CD14-positive monocyte (primary cell): ENCODE data around the gene OCLN. TPM values are rescaled to one million over a fixed set of nuclear protein-coding genes. Genes with fewer than 3 reads are reported as not detected.
"Not testable (repeated sequence)": the region's sequence is repeated elsewhere in the genome, so short reads cannot be mapped to it uniquely, and the experiment has no call there.

Experiments
- DNase-seq, 3 donors: peaks; one replicate each; pipeline ENCODE4 v3.0.0-alpha.2; 2011 to 2022
- H2AFZ ChIP-seq: 2 replicates; pipeline ENCODE4 v1.6.0; 2012; ENCODE audit warnings: mild to moderate bottlenecking, low read depth, low read length, inconsistent platforms; ENCODE audit not compliant: insufficient read depth, poor library complexity, severe bottlenecking
- H3K27ac ChIP-seq, 2 donors: 1 replicate in 1 of 2; 2 replicates in 1 of 2; pipeline ENCODE4 v1.5.1; 2012 to 2013; ENCODE audit warnings: low read length in 2 of 2, control low read depth in 1 of 2, inconsistent platforms in 1 of 2, low read depth in 1 of 2, mild to moderate bottlenecking in 1 of 2
- H3K27me3 ChIP-seq, 2 donors: one replicate each; pipeline versions ENCODE4 v1.6.0 to v1.6.1; 2011 to 2013; ENCODE audit warnings: low read length in 2 of 2; ENCODE audit not compliant: control insufficient read depth in 2 of 2, insufficient read depth in 2 of 2
- H3K36me3 ChIP-seq, 2 donors: replicated peaks in 1 of 2; 1 replicate in 1 of 2; 2 replicates in 1 of 2; pipeline versions ENCODE4 v1.5.1 to v1.6.1; 2012 to 2013; ENCODE audit warnings: low read length in 2 of 2, control low read depth in 1 of 2, inconsistent platforms in 1 of 2, mild to moderate bottlenecking in 1 of 2; ENCODE audit not compliant: insufficient read depth in 2 of 2, control insufficient read depth in 1 of 2
- H3K4me1 ChIP-seq, 2 donors: 1 replicate in 1 of 2; 2 replicates in 1 of 2; pipeline versions ENCODE4 v1.5.1 to v1.6.1; 2012 to 2013; ENCODE audit warnings: low read length in 2 of 2, control low read depth in 1 of 2, inconsistent platforms in 1 of 2, mild to moderate bottlenecking in 1 of 2, moderate library complexity in 1 of 2; ENCODE audit not compliant: insufficient read depth in 2 of 2, control insufficient read depth in 1 of 2
- H3K4me2 ChIP-seq: replicated peaks from 2 replicates; pipeline ENCODE3; 2012; ENCODE audit warnings: low read length, moderate library complexity, mild to moderate bottlenecking; ENCODE audit not compliant: poor library complexity, severe bottlenecking; ENCODE audit errors: extremely low read depth
- H3K4me3 ChIP-seq, 3 experiments: fragments of 200-600 bp in 1 of 3; sonication (generic) in 1 of 3; replicated peaks in 1 of 3; 1 replicate in 2 of 3; 2 replicates in 1 of 3; pipeline ENCODE4 v1.5.1; 2011 to 2013; ENCODE audit warnings: low read length in 3 of 3, mild to moderate bottlenecking in 3 of 3, control low read depth in 2 of 3, low read depth in 2 of 3, inconsistent platforms in 1 of 3, moderate library complexity in 1 of 3
- H3K79me2 ChIP-seq: 2 replicates; pipeline ENCODE4 v1.6.0; 2012; ENCODE audit warnings: mild to moderate bottlenecking, control low read depth, inconsistent platforms, low read length, moderate library complexity; ENCODE audit not compliant: insufficient read depth
- H3K9ac ChIP-seq: 2 replicates; pipeline ENCODE4 v1.6.0; 2017; ENCODE audit warnings: low read length, mild to moderate bottlenecking; ENCODE audit not compliant: insufficient read depth, poor library complexity, severe bottlenecking
- H3K9me3 ChIP-seq, 2 donors: replicated peaks in 1 of 2; 1 replicate in 1 of 2; 2 replicates in 1 of 2; pipeline versions ENCODE4 v1.5.1 to v1.6.1; 2012 to 2013; ENCODE audit warnings: low read length in 2 of 2, control low read depth in 1 of 2; ENCODE audit not compliant: control insufficient read depth in 1 of 2, insufficient read depth in 1 of 2
- H4K20me1 ChIP-seq: 2 replicates; pipeline ENCODE4 v1.6.0; 2012; ENCODE audit warnings: mild to moderate bottlenecking, low read length, control low read depth, moderate library complexity; ENCODE audit not compliant: insufficient read depth
- H3K27ac Mint-ChIP-seq, 7 donors: one replicate each; pipeline ENCODE4 v1.8.0; 2020; ENCODE audit warnings: mild to moderate bottlenecking in 7 of 7, mixed read lengths in 7 of 7, moderate library complexity in 6 of 7, inconsistent platforms in 2 of 7
- H3K27me3 Mint-ChIP-seq, 3 donors: one replicate each; pipeline ENCODE4 v1.8.0; 2021 to 2022; ENCODE audit warnings: low read depth in 3 of 3, mild to moderate bottlenecking in 3 of 3, mixed read lengths in 3 of 3, moderate library complexity in 3 of 3, inconsistent platforms in 1 of 3
- H3K36me3 Mint-ChIP-seq, 2 donors: one replicate each; pipeline ENCODE4 v1.8.0; 2020; ENCODE audit warnings: mixed read lengths in 2 of 2, inconsistent platforms in 1 of 2, mild to moderate bottlenecking in 1 of 2
- H3K4me1 Mint-ChIP-seq: one replicate; pipeline ENCODE4 v1.8.0; 2020; ENCODE audit warnings: mild to moderate bottlenecking, mixed read lengths
- H3K4me3 Mint-ChIP-seq, 2 donors: one replicate each; pipeline ENCODE4 v1.8.0; 2020; ENCODE audit warnings: mild to moderate bottlenecking in 2 of 2, mixed read lengths in 2 of 2, moderate library complexity in 1 of 2
- H3K9me3 Mint-ChIP-seq, 7 donors: one replicate each; pipeline ENCODE4 v1.8.0; 2020 to 2022; ENCODE audit warnings: mixed read lengths in 7 of 7, mild to moderate bottlenecking in 6 of 7, moderate library complexity in 6 of 7, inconsistent platforms in 2 of 7
- WGBS: methylation state at CpG from one replicate; pipeline ENCODE4 v1.1.5; 2013; ENCODE audit warnings: missing lambda C conversion rate; ENCODE audit not compliant: insufficient coverage; 5-methylcytosine and 5-hydroxymethylcytosine counted together
- intact Hi-C, 2 donors: fragments of 100-400 bp; cut with micrococcal nuclease; formaldehyde crosslinking; loops; one replicate each; pipeline versions ENCODE4 v1.15.0 to v1.15.1; 2023
- polyA plus RNA-seq, 3 donors: library from polyadenylated mRNA; depleted of rRNA in 1 of 3; unstranded in 2 of 3; stranded (reverse) in 1 of 3; fragments of 300-500 nt in 2 of 3; fragments of >200 nt in 1 of 3; fragmentation: Illumina TruSeq in 2 of 3; gene quantifications; 1 replicate in 2 of 3; 2 replicates in 1 of 3; pipeline ENCODE4 v1.2.3, GENCODE V29; 2012 to 2021
- TF ChIP-seq, protein P1 (sequence below): fragments of 200-600 bp; IDR thresholded peaks from one replicate; pipeline ENCODE4 v1.8.0; 2022; ENCODE audit warnings: antibody characterized with exemption, mild to moderate bottlenecking

Gene OCLN
- polyA plus RNA-seq, 3 donors, result 0.03 to 0.15 TPM; not detected in 1

- H3K36me3 Mint-ChIP-seq, result no peaks in the 10 kb centered on the region
- Histone ChIP-seq H2AFZ (peak overlapping the region; percentile 30), H3K79me2 (no peaks in the 10 kb centered on the region), H3K9me3 (no peaks in the 10 kb centered on the region), H3K9ac (no peak overlapping the region), H4K20me1 (no peaks in the 10 kb centered on the region), H3K4me3 (no peak overlapping the region), H3K27me3 (no peaks in the 10 kb centered on the region), H3K36me3 (no peaks in the 10 kb centered on the region), H3K4me2 (no peak overlapping the region), H3K27ac (no peak overlapping the region), H3K4me1 (peaks cover 7 to 8% of the 10 kb centered on the region in 2 donors)
- H3K27ac Mint-ChIP-seq, result peak overlapping the region in 1 of 7 donors; percentile 28
- DNase-seq, result no peak
- WGBS, result 38% methylated on average over 1 of the region's 3 CpGs
- no peak overlapping the region for H3K4me3 Mint-ChIP-seq
- TF ChIP-seq, protein P1, sequence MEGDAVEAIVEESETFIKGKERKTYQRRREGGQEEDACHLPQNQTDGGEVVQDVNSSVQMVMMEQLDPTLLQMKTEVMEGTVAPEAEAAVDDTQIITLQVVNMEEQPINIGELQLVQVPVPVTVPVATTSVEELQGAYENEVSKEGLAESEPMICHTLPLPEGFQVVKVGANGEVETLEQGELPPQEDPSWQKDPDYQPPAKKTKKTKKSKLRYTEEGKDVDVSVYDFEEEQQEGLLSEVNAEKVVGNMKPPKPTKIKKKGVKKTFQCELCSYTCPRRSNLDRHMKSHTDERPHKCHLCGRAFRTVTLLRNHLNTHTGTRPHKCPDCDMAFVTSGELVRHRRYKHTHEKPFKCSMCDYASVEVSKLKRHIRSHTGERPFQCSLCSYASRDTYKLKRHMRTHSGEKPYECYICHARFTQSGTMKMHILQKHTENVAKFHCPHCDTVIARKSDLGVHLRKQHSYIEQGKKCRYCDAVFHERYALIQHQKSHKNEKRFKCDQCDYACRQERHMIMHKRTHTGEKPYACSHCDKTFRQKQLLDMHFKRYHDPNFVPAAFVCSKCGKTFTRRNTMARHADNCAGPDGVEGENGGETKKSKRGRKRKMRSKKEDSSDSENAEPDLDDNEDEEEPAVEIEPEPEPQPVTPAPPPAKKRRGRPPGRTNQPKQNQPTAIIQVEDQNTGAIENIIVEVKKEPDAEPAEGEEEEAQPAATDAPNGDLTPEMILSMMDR, result no peak
- H3K4me1 Mint-ChIP-seq, result peaks cover 12% of the 10 kb centered on the region
- intact Hi-C loops, result no loop called here
- no peaks in the 10 kb centered on the region for H3K9me3 Mint-ChIP-seq
- peaks cover 0 to 2% (median 0%) of the 10 kb centered on the region in 3 donors for H3K27me3 Mint-ChIP-seq
These were observed 38.8 kb downstream of the OCLN start for GRCh38 chr5:69531406-69531801.

- intact Hi-C loops, H3K9me3 Mint-ChIP-seq, H3K4me3 Mint-ChIP-seq, H3K4me1 ChIP-seq, H2AFZ ChIP-seq, H3K36me3 ChIP-seq, H3K79me2 ChIP-seq, H3K36me3 Mint-ChIP-seq, H3K27ac ChIP-seq, H3K27me3 ChIP-seq, H3K4me3 ChIP-seq, H4K20me1 ChIP-seq, H3K4me2 ChIP-seq, H3K9ac ChIP-seq, H3K4me1 Mint-ChIP-seq, H3K27me3 Mint-ChIP-seq, H3K27ac Mint-ChIP-seq, DNase-seq, H3K9me3 ChIP-seq: not testable (repeated sequence)
- no CpG with 5 or more reads among the region's 3 CpGs for WGBS
These were observed 45.3 kb downstream of the OCLN start for GRCh38 chr5:69537911-69538310.

DNA sequence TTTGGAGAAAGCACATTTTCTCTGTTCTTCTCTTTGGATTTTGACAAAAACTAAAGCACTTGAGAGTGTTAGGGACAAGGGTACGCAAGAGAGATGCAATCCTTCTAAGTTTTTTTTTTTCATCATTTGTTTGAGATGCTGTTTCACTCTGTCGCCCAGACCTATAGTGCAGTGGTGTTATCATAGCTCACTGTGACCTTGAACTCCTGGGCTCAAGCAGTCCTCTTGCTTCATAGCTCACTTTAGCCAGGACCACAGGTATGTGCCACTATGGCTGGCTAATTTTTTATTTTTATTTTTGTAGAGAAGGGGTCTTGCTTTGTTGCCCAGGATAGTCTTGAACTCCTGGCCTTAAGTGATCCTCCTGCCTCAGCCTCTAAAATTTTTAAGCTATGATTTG is 46.1 kb downstream of the OCLN start:
- H3K9me3 Mint-ChIP-seq, H3K4me1 Mint-ChIP-seq, DNase-seq, H4K20me1 ChIP-seq, H3K4me1 ChIP-seq, H3K36me3 Mint-ChIP-seq, H3K27me3 ChIP-seq, H3K9me3 ChIP-seq, H3K4me2 ChIP-seq, H2AFZ ChIP-seq, H3K36me3 ChIP-seq, H3K27ac ChIP-seq, H3K4me3 ChIP-seq, H3K4me3 Mint-ChIP-seq, H3K27me3 Mint-ChIP-seq, H3K9ac ChIP-seq, H3K27ac Mint-ChIP-seq, H3K79me2 ChIP-seq, intact Hi-C loops: not testable (repeated sequence)
- no CpG with 5 or more reads among the region's 2 CpGs for WGBS

DNA sequence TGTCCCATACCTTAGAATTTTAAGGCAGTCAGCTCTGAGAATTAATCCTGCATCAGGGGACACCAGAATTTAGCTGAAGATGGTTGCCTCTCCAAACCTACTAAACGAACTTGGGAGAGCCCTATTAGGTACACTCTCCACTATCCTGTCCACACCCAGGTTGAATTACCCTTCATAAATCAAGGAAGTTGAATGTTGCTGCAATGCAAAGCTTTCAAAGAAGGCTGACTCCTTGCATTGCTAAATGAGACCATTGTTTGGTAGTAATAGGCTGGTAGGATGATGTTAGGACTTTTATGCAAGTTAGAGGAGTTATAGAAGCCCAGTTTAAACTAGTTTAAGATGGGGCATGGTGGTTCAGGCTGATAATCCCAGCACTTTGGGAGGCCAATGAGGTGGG is 48.8 kb downstream of the OCLN start:
- H3K27ac Mint-ChIP-seq, H3K79me2 ChIP-seq, DNase-seq, H3K4me3 Mint-ChIP-seq, H3K27me3 ChIP-seq, H3K27ac ChIP-seq, H4K20me1 ChIP-seq, H3K4me1 ChIP-seq, H3K9me3 ChIP-seq, H3K36me3 Mint-ChIP-seq, H3K4me3 ChIP-seq, intact Hi-C loops, H2AFZ ChIP-seq, H3K4me1 Mint-ChIP-seq, H3K36me3 ChIP-seq, H3K9me3 Mint-ChIP-seq, H3K9ac ChIP-seq, H3K4me2 ChIP-seq, H3K27me3 Mint-ChIP-seq: not testable (repeated sequence)
- no CpG with 5 or more reads among the region's 1 CpG for WGBS
